ENCODE measurements around the gene GPR142. TPM values are rescaled to one million over a fixed set of nuclear protein-coding genes. Genes with fewer than 3 reads are reported as not detected.

GPR142 gene
- total and polyA plus RNA-seq, 2 of the 8 experiments (the other 6 are each of a cell fraction or from before 2014, with no cell fraction given) = 0.05 TPM; not detected in 1

DNA sequence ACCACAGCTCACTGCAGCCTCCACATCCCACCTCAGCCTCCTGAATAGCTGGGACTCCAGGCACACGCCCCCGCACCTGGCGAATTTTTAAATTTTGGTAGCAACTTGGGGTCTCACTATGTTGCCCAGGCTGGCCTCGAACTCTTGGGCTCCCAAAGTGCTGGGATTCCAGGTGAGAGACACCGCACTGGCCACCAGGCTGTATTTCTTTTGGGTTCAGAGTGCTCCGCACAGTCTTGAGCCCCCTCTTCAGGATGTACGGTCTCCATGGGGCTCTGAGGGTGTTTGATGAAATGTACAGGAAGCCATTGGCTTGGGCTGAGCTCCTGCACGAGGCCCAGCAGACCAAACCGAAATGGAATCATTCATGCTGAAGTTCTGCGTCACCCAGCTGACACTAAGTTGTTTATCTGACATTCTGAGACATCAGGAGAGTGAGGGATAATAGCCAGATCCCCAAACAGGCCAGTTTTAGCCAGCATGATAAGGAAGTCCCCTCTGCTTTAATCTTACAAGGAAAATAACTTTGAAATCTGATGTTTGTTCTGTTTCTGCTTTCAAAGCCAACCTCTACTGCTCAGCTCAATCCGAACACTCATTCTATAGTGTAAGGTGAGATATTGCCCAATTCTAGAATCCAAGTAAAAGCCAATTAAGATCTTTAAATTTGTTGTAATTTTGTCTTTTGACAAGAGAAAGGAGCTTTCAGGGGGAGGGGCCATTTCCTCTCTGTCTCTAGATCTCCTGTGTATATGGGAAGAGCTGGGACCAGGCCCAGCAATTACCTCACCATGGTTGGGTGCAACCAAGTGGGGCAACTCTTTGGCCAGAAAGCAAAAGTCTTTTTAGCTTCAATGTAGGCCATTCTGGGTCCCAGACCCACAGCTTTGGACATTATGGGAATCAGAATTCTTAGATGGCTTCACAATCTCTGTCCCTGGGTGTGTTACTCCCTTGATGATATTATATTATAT, 23.7 kb downstream of the GPR142 start:
- no peak overlapping the region for H3K18ac ChIP-seq (ENCODE audit: extremely low read depth, low read length)
- ChIA-PET CTCF (ENCODE audit: partially characterized antibody) (interaction anchor here (0.8 to 7.2 kb wide), 8 partner anchors 8 to 67 kb away, joined by 3 to 57 read pairs (median 5); partner anchors contain the start of gene BTBD17), POLR2A (ENCODE audit: partially characterized antibody) (no interaction called here)
- no peak overlapping the region for H2BK12ac ChIP-seq (ENCODE audit: low read depth, low read length)
- no peak overlapping the region for H2AK5ac ChIP-seq (ENCODE audit: low read depth, low read length)
- H3K23me2 ChIP-seq (ENCODE audit: low read depth, low read length) = no peaks in the 10 kb centered on the region
- peaks cover 5 to 20% (median 12%) of the 10 kb centered on the region in 4 experiments for H3K4me1 ChIP-seq (replicated peaks in 1 of 4; ENCODE audit: control insufficient read depth in 3 of 4, insufficient read depth in 4 of 4, low read length in 3 of 4)
- no peaks in the 10 kb centered on the region for H3K36me3 ChIP-seq (ENCODE audit: control insufficient read depth in 2 of 4, insufficient read depth in 4 of 4, low read length in 3 of 4)
- H4K5ac ChIP-seq (ENCODE audit: insufficient read length, low read depth, low read length) = no peak overlapping the region
- no peak overlapping the region for H3K23ac ChIP-seq (ENCODE audit: insufficient read length)
- no peaks in the 10 kb centered on the region; a peak in 1 of 7 replicates for H3K27me3 ChIP-seq (replicated peaks in 1 of 4; ENCODE audit: control insufficient read depth in 3 of 4, extremely low read depth in 1 of 4, insufficient read depth in 3 of 4, low read length in 3 of 4)
- no peak overlapping the region for H2BK5ac ChIP-seq (ENCODE audit: low read depth, low read length)
- no peak for DNase-seq (ENCODE audit: low read depth in 1 of 2, low spot score in 2 of 2)
- no peaks in the 10 kb centered on the region for H3K9me3 ChIP-seq (ENCODE audit: insufficient read depth in 2 of 2, low read depth in 1 of 2, low read length in 1 of 2)
- no peak overlapping the region for H2BK15ac ChIP-seq (ENCODE audit: low read length)
- no peaks in the 10 kb centered on the region for H4K20me1 ChIP-seq (replicated peaks in 1 of 2; ENCODE audit: control insufficient read depth in 1 of 2, insufficient read depth in 2 of 2, low read length in 2 of 2)
- H3K9ac ChIP-seq (replicated peaks in 1 of 4; ENCODE audit: extremely low read depth in 1 of 4, low read depth in 3 of 4, low read length in 3 of 4) = no peak overlapping the region
- no peak overlapping the region for H2BK120ac ChIP-seq (replicated peaks; ENCODE audit: low read depth, low read length)
- 90% methylated on average over 11 of the region's 11 CpGs; no CpG with 5 or more reads in 1 of the 2 experiments for WGBS, 2 experiments (ENCODE audit: extremely low coverage in 1 of 2, insufficient coverage in 1 of 2, insufficient read length in 1 of 2, insufficient replicate concordance in 2 of 2, low coverage in 1 of 2, low lambda C conversion rate in 2 of 2, missing lambda C conversion rate in 1 of 2)
- H2AFZ ChIP-seq (ENCODE audit: low read length) = no peak overlapping the region
- no peak overlapping the region for H3K56ac ChIP-seq (replicated peaks; ENCODE audit: insufficient read length, low read depth, low read length)
- H3K4me3 ChIP-seq (ENCODE audit: extremely low read depth in 1 of 4, insufficient read depth in 2 of 4, low read depth in 3 of 4, low read length in 4 of 4) = no peak overlapping the region
- H3K27ac ChIP-seq (ENCODE audit: low read depth, low read length) = no peak overlapping the region
- no peak overlapping the region for H4K91ac ChIP-seq (replicated peaks; ENCODE audit: insufficient read length, low read length)
- H3K14ac ChIP-seq (ENCODE audit: insufficient read length) = no peak overlapping the region
- H3K4me2 ChIP-seq (ENCODE audit: insufficient read depth in 1 of 2, low read depth in 2 of 2, low read length in 2 of 2) = no peak overlapping the region
- FAIRE-seq = no peak
- H3K4ac ChIP-seq (replicated peaks; ENCODE audit: insufficient read length, low read depth, low read length) = no peak overlapping the region
- H3K79me1 ChIP-seq (ENCODE audit: low read depth, low read length) = no peaks in the 10 kb centered on the region
- H3K79me2 ChIP-seq (ENCODE audit: control insufficient read depth in 1 of 2, insufficient read depth in 2 of 2, low read length in 2 of 2) = no peaks in the 10 kb centered on the region
- no peak overlapping the region for H4K8ac ChIP-seq (ENCODE audit: extremely low read depth, insufficient read depth, low read length)
- H2BK20ac ChIP-seq (ENCODE audit: low read length) = no peak overlapping the region
- no peak for TF ChIP-seq YY1 (IDR thresholded peaks at IDR 0.05; ENCODE audit: low read depth, low read length)
- no peak for TF ChIP-seq EGR1 (IDR thresholded peaks at IDR 0.05; ENCODE audit: borderline replicate concordance, low read depth, low read length)
- TF ChIP-seq HDAC6 (IDR thresholded peaks at IDR 0.05; ENCODE audit: low read depth, low read length) = no peak
- TF ChIP-seq RNF2 (IDR thresholded peaks at IDR 0.05; ENCODE audit: borderline replicate concordance, low read depth, low read length, missing control alignments, poor library complexity, severe bottlenecking) = no peak
- TF ChIP-seq SAP30 (IDR thresholded peaks at IDR 0.05; ENCODE audit: insufficient read depth, insufficient replicate concordance, low read length) = no peak
- TF ChIP-seq POU5F1 (IDR thresholded peaks at IDR 0.05; ENCODE audit: low read depth, low read length) = no peak
- TF ChIP-seq GABPA (IDR thresholded peaks at IDR 0.05; ENCODE audit: borderline replicate concordance, insufficient read depth, low read length) = no peak
- no peak for TF ChIP-seq SIX5 (IDR thresholded peaks at IDR 0.05; ENCODE audit: low read depth, low read length)
- TF ChIP-seq CTBP2 (IDR thresholded peaks at IDR 0.05; ENCODE audit: borderline replicate concordance, insufficient read depth, insufficient read length, low read length) = no peak
- no peak for TF ChIP-seq PHF8 (conservative IDR thresholded peaks at IDR 0.05; ENCODE audit: low read depth, low read length)

All from H1 (cell line).